H1 (cell line): Measurements from ENCODE around the gene EPB41L1. TPM values are rescaled to one million over a fixed set of nuclear protein-coding genes. Genes with fewer than 3 reads are reported as not detected.

ENCODE experiments used
- JUND ChIP-seq: IDR thresholded peaks from 2 replicates; pipeline ENCODE4 v1.6.1; 2011; ENCODE audit warnings: mild to moderate bottlenecking, improper control_type of control experiment, low read length
- TBP ChIP-seq: IDR thresholded peaks from 2 replicates; pipeline ENCODE4 v1.6.1; 2011; ENCODE audit warnings: low read depth, low read length, improper control_type of control experiment
- polyA plus RNA-seq, 7 experiments: library from polyadenylated mRNA; depleted of rRNA in 3 of 7; stranded (reverse) in 5 of 7; unstranded in 2 of 7; fragments of >200 nt in 5 of 7; fragments of 200-250 nt in 2 of 7; gene quantifications; 1 replicate in 5 of 7; 2 replicates in 1 of 7; 4 replicates in 1 of 7; pipeline versions ENCODE4 v1.2.1 to v1.2.3, GENCODE V29; 2011 to 2013; ENCODE audit warnings: missing spikeins in 2 of 7, mixed read lengths in 2 of 7
- total RNA-seq: library from RNA; stranded (reverse); fragmentation: NEBNext Ultra II Directional; extraction: Animal tissue kit (Norgen Biotek cat#: 25700); gene quantifications from 2 replicates; pipeline ENCODE4 v1.2.1, GENCODE V29; 2021

EPB41L1 gene
- total and polyA plus RNA-seq, 2 of the 8 experiments (the other 6 are each of a cell fraction or from before 2014, with no cell fraction given) = 14.8 to 36.0 TPM

DNA sequence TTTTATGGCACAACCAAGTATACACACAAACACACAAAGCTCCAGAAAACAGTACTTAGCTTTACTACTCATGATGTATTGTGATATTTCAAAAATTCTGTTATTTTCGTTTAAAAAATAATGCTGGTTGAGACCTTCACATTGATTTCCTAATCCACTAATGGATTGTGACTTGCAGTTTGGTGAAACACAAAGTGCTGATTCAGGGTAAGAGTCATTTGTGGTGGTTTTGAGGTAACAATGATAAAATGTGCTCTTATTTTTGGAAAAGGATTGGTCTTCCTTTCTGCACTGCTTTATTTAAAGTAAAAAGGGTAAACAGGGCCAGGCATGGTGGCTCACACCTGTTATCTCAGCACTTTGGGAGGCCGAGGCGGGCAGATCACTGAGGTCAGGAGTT is 83.6 kb downstream of the EPB41L1 start (continued):
- TF ChIP-seq TBP (no peak), JUND (no peak)
